Gastroesophageal sphincter (tissue), 3 donors: ENCODE results near the gene EFL1.

Experiments
- POLR2A ChIP-seq, 2 donors: fragments of 450-650 bp; IDR thresholded peaks; one replicate each; pipeline ENCODE4 v1.6.1; 2017; ENCODE audit warnings: antibody characterized with exemption in 2 of 2, mild to moderate bottlenecking in 2 of 2, moderate library complexity in 1 of 2
- POLR2AphosphoS5 ChIP-seq: sonication (generic); formaldehyde crosslinking; IDR thresholded peaks from one replicate; pipeline ENCODE4 v1.6.1; 2017; ENCODE audit warnings: antibody characterized with exemption
- TF ChIP-seq, protein P1 (sequence below), 4 experiments: fragments of 200-600 bp in 2 of 4; fragments of 450-650 bp in 2 of 4; sonication (generic) in 1 of 4; IDR thresholded peaks; one replicate each; pipeline ENCODE4 v1.5.1; 2017 to 2019; ENCODE audit warnings: antibody characterized with exemption in 4 of 4, mild to moderate bottlenecking in 2 of 4, moderate library complexity in 2 of 4

DNA sequence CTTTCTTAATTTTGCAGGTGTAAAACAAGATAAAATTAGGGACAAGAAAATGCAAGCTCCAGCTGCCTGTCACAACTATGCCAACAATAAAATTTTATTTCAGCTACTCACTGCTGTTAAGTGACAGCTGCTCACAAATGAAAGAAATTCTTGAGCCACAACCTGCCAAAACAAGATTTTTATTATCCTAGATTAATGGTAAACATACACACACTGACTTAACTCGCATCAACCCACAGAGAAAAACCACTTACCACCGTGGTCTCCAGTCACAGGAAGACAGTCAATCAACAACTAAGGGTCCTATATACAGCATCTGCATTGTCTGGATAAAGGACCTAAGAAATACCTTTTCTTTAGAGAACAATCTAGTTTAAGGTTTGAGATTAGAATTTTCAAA is 31.3 kb downstream of the EFL1 start:
- TF ChIP-seq, protein P1, sequence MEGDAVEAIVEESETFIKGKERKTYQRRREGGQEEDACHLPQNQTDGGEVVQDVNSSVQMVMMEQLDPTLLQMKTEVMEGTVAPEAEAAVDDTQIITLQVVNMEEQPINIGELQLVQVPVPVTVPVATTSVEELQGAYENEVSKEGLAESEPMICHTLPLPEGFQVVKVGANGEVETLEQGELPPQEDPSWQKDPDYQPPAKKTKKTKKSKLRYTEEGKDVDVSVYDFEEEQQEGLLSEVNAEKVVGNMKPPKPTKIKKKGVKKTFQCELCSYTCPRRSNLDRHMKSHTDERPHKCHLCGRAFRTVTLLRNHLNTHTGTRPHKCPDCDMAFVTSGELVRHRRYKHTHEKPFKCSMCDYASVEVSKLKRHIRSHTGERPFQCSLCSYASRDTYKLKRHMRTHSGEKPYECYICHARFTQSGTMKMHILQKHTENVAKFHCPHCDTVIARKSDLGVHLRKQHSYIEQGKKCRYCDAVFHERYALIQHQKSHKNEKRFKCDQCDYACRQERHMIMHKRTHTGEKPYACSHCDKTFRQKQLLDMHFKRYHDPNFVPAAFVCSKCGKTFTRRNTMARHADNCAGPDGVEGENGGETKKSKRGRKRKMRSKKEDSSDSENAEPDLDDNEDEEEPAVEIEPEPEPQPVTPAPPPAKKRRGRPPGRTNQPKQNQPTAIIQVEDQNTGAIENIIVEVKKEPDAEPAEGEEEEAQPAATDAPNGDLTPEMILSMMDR (IDR thresholded peaks at IDR 0.05) = no peak
- no peak for TF ChIP-seq POLR2AphosphoS5
- no peak for TF ChIP-seq POLR2A (IDR thresholded peaks at IDR 0.05)
